Glutamatergic neuron (in vitro differentiated cells): Measurements from ENCODE around the gene LMTK3. TPM values are rescaled to one million over a fixed set of nuclear protein-coding genes. Genes with fewer than 3 reads are reported as not detected.

Experiments
- DNase-seq: peaks from one replicate; pipeline ENCODE4 v3.0.0; 2022
- H3K27ac Mint-ChIP-seq: one replicate; pipeline ENCODE4 v1.8.0; 2020; ENCODE audit warnings: mild to moderate bottlenecking, mixed read lengths, inconsistent platforms; ENCODE audit not compliant: unreplicated experiment
- H3K27me3 Mint-ChIP-seq: one replicate; pipeline ENCODE4 v1.8.0; 2020; ENCODE audit warnings: mild to moderate bottlenecking, moderate library complexity, mixed read lengths, inconsistent platforms; ENCODE audit not compliant: unreplicated experiment
- H3K36me3 Mint-ChIP-seq: one replicate; pipeline ENCODE4 v1.8.0; 2020; ENCODE audit warnings: mild to moderate bottlenecking, mixed read lengths, inconsistent platforms; ENCODE audit not compliant: unreplicated experiment
- H3K4me1 Mint-ChIP-seq: one replicate; pipeline ENCODE4 v1.8.0; 2020; ENCODE audit warnings: mild to moderate bottlenecking, low read depth, mixed read lengths, inconsistent platforms; ENCODE audit not compliant: unreplicated experiment
- H3K4me3 Mint-ChIP-seq: one replicate; pipeline ENCODE4 v1.8.0; 2020; ENCODE audit warnings: mild to moderate bottlenecking, mixed read lengths, inconsistent platforms; ENCODE audit not compliant: unreplicated experiment
- H3K9me3 Mint-ChIP-seq: one replicate; pipeline ENCODE4 v1.8.0; 2020; ENCODE audit warnings: mild to moderate bottlenecking, moderate library complexity, mixed read lengths, inconsistent platforms; ENCODE audit not compliant: unreplicated experiment
- CTCF ChIP-seq: fragments of 200-600 bp; sonication (generic); IDR thresholded peaks from one replicate; pipeline ENCODE4 v1.5.0; 2021; ENCODE audit not compliant: partially characterized antibody, unreplicated experiment
- total RNA-seq: library from RNA; stranded (reverse); fragmentation: NEBNext Ultra II Directional; extraction: Animal tissue kit (Norgen Biotek cat#: 25700); gene quantifications from one replicate; pipeline ENCODE4 v1.2.1, GENCODE V29; 2021; ENCODE audit not compliant: unreplicated experiment

The LMTK3 gene
- total RNA-seq, 1 donor from 2014 or later, result 36.3 TPM

- no peak within 1 kb of the TSS for H3K4me3 Mint-ChIP-seq
- no peak for DNase-seq
- H3K27me3 Mint-ChIP-seq, result peaks cover 4% of the 10 kb centered on the region
- no peak within 1 kb of the TSS for H3K27ac Mint-ChIP-seq
- no peaks in the 10 kb centered on the region for H3K4me1 Mint-ChIP-seq
- H3K36me3 Mint-ChIP-seq, result no peaks in the 10 kb centered on the region
- no peaks in the 10 kb centered on the region for H3K9me3 Mint-ChIP-seq
- no peak for TF ChIP-seq CTCF
Measured at GRCh38 chr19:48551437-48552302, 40.0 kb upstream of the LMTK3 start, which contains the start of gene SULT2B1. TSS of gene SULT2B1 (plus strand) at chr19:48552172. CDS start at chr19:48552253, 81 bp downstream.

- H3K27ac Mint-ChIP-seq, result no peak overlapping the region
- H3K4me3 Mint-ChIP-seq, result no peak overlapping the region
- H3K27me3 Mint-ChIP-seq, result no peaks in the 10 kb centered on the region
- no peaks in the 10 kb centered on the region for H3K36me3 Mint-ChIP-seq
- H3K4me1 Mint-ChIP-seq, result no peaks in the 10 kb centered on the region
- no peak for TF ChIP-seq CTCF
- no peaks in the 10 kb centered on the region for H3K9me3 Mint-ChIP-seq
- no peak for DNase-seq
Measured at GRCh38 chr19:48549380-48549779, 37.7 kb upstream of the LMTK3 start.

DNA sequence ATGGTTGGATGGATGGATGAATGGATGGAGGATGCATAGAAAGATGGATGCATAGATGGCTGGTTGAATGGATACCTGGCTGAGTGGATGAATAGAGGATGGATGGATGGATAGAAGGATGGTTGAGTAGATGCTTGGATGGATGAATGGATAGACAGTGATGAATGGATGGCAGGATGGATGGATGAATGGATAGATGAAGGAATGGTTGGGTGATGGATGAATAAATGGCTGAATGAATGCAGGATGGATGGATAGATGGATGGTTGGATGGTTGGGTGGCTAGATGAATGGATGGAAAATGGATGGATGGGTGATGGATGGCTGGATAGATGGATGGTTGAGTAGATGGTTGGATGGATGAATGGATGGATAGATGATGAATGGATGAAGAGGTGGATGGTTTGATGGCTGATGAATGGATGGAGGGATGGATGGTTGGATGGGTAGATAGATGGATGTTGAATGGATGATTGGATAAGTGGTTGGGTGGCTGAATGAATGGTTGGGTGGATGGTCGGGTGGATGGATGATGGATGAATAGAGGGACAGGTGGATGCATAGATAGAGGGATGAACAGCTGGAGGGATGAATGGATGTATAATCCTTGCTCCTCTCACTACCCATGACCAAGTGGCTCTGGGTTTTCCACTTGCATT lies 36.7 kb upstream of the LMTK3 start:
- H3K9me3 Mint-ChIP-seq, result no peaks in the 10 kb centered on the region
- H3K27me3 Mint-ChIP-seq, result no peaks in the 10 kb centered on the region
- no peaks in the 10 kb centered on the region for H3K36me3 Mint-ChIP-seq
- no peak overlapping the region for H3K4me3 Mint-ChIP-seq
- no peaks in the 10 kb centered on the region for H3K4me1 Mint-ChIP-seq
- no peak for TF ChIP-seq CTCF
- no peak for DNase-seq
- H3K27ac Mint-ChIP-seq, result no peak overlapping the region

DNA sequence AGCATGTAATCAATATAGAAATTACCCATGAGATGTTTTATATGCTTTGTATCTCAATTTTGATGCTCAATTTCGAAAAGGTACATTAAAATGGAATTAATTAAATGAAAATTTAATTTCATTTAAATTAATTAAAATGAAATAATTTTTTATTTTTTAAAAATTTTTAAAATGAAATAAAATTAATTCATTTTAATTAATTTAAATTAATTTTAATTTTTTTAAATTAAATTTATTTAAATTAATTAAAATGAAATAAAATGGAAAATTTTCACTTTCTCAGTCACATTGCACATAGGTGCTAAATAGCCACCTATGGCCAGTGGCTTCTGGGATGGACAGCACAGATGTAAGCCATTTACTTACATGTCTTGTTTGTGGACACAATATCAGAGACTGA lies 36.1 kb upstream of the LMTK3 start:
- no peaks in the 10 kb centered on the region for H3K9me3 Mint-ChIP-seq

More for the DNA sequence above, 36.1 kb upstream of the LMTK3 start:
- DNase-seq, result no peak
- Mint-ChIP-seq H3K4me3 (no peak overlapping the region), H3K27me3 (no peaks in the 10 kb centered on the region), H3K36me3 (no peaks in the 10 kb centered on the region), H3K4me1 (no peaks in the 10 kb centered on the region), H3K27ac (no peak overlapping the region)
- no peak for TF ChIP-seq CTCF
